Inferior parietal cortex (tissue), 1 donor: ENCODE measurements around the gene CDK14.

Experiments
- DNase-seq: peaks from one replicate; pipeline ENCODE4 v3.0.0-alpha.2; 2016; ENCODE audit errors: extremely low spot score

Gene CDK14

GRCh38 chr7:91045606-91046005, 449.5 kb downstream of the CDK14 start:
- DNase-seq, result no peak

- DNase-seq, result no peak
These were observed 450.4 kb downstream of the CDK14 start for GRCh38 chr7:91046322-91047089.

GRCh38 chr7:91047636-91048035, 451.5 kb downstream of the CDK14 start:
- no peak for DNase-seq

GRCh38 chr7:91050677-91051076, 454.6 kb downstream of the CDK14 start:
- no peak for DNase-seq

- no peak for DNase-seq
These were observed 455.8 kb downstream of the CDK14 start for GRCh38 chr7:91051966-91052365.

DNA sequence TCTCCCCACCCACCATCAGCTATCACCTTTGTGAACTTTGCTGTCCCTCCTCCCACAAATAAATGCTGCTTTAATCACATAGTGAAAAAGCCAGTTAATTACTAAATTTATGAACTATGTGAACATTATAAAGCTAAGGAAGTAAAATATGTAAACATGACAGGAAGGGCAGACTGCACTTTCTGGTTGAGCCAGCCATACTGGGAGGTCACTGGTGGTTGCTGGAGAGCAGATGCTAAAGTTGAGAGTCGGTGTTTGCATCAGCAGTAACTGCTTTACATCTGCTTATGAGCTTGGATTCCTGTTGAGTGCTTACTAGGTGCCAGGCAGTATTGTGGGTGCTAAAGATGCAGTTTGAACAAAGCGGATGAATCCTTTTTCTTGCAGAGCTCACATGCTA, 458.3 kb downstream of the CDK14 start:
- no peak for DNase-seq

- no peak for DNase-seq
These were observed 459.1 kb downstream of the CDK14 start for GRCh38 chr7:91055219-91055618.

GRCh38 chr7:91062713-91063112, 466.6 kb downstream of the CDK14 start:
- no peak for DNase-seq

- DNase-seq, result no peak
These were observed 467.9 kb downstream of the CDK14 start for GRCh38 chr7:91064052-91064451.

DNA sequence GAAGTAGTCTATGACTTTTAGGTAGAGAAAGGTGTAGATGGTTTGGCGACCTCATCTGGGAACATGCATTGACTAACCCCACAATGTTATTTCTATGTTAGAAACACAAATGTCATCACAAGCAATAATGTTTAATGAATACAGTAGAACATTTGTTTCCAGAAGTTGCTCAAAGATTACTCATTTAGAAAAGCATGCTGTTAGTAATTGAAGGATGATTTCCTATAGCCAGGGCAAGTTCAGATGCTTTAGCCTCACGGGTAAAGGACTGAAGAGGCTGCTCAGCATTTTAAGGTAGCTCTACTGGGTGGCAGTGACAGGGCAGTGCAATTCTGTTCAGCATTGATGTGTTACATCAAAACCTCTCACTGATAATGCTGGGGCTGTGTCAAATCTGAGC, 468.8 kb downstream of the CDK14 start:
- DNase-seq, result no peak

- no peak for DNase-seq
These were observed 470.5 kb downstream of the CDK14 start for GRCh38 chr7:91066627-91067026.

DNA sequence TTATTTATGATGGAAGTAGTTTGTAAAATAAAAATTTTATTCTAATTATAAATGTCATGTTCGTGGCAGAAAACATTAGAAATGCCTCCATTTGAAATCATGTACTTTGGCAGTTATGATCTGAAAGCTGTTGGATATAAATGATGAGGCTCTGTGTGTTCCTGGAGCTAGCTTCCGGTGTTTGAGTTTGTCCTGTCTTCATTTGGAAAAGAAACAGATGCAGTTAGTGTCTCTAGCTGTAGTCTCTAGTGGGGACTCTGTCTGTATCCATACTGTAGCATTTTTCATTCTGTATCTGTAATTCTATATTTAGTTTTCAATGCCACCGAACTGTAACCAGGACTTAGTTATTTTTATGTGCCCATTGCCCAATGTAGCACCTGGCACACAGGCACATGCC, 471.1 kb downstream of the CDK14 start:
- no peak for DNase-seq

DNA sequence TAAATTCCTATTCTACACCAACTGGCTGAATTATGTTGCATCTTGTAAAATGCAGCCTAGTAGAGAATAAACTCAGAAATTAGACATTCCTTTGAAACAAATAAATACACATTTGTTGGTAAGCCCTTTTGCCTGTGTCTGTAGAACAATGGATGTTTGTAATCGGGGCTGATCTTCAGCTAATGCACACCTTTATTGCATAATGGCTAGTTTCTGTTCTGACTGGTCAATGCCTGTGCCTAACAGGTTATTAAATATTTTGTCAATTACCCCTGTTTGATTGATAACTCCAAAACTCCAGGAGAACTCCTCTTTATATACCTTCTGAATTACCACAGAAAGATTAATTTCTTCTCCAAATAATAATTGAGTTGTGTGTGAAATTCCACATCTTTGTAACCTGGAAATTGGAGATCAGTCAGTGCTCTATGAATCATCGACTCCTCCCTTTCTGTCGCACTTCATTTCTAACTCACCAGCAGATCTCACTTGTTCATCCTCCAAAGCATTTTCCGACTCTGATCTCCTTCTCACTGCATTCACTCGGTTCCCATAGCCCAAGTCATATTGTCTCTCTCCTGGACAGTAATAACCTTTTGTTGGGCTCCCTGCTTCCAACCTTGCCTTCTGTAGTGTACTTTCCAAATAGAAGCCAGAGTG, 472.1 kb downstream of the CDK14 start:
- DNase-seq, result no peak

DNA sequence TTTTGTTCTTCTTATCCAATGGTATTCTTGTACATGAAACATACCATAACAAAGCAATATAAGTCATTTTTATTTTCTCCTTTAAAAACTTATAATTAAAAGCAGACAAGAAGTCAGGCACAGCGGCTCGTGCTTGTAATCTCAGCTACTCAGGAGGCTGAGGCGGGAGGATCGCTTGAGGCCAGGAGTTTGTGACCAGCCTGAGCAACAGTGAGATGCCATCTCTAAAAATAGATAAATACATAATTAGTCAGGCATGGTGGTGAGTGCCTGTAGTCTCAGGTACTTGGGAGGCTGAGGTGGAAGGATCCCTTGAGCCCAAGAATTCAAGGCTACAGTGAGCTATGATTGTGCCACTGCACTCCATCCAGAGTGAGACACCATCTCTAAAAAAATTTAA, 473.0 kb downstream of the CDK14 start:
- no peak for DNase-seq

DNA sequence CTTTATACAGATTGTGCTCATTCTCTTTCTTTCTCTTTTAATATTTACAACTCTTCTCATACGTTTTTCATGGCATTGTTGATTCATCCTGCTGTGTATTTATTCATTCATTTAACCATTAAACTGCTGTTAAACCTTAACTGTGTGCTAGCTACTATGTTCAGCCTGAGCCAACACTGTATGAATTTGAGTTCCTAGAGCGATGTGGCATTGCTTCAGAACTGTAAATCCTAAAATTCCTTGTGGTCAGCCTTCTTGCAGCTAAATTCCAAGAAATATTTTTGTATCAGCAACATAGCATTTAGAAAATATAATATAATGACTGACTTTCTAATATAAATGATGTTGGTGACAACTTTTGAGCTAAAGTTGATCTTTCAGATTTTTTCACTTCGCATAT, 483.4 kb downstream of the CDK14 start:
- no peak for DNase-seq

DNA sequence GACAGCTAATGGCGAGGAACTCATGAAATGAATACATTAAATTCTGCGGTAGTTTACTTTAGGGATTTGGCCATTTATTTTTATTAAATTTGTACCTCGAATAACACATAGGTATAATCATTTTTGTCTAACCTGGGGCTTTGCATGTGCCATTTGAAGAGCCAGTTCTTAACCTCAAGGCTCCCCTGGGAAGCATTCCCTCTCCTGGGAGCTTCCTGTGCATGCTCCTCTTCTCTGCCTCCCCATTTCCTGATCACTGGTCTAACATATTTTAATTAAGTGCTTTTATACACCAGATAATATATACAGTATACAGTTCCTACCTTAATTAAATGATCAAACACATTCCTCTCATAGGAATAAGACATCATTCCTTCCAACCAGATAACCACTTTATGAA, 484.2 kb downstream of the CDK14 start:
- no peak for DNase-seq

DNA sequence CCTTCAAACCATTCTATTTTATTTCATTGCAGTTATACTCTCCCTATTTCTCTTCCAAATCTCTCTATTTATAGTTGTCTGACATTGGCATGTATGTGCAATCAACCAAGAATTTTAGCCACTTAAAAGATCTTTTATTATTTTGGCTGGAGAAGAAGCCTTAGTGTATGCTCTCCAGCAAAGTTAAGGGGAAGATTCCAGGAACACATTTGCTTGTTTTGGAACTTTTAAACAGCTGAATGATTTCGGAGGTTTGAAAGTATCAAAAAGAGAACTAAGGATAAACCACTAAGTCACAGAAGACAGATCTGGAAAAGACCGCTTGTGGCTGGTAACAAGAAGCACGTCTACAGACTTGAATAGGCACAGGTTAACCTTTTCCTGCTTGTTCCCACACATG, 485.9 kb downstream of the CDK14 start:
- DNase-seq, result no peak

- no peak for DNase-seq
These were observed 486.9 kb downstream of the CDK14 start for GRCh38 chr7:91082852-91083495.

GRCh38 chr7:91083855-91084644, 487.9 kb downstream of the CDK14 start:
- no peak for DNase-seq

DNA sequence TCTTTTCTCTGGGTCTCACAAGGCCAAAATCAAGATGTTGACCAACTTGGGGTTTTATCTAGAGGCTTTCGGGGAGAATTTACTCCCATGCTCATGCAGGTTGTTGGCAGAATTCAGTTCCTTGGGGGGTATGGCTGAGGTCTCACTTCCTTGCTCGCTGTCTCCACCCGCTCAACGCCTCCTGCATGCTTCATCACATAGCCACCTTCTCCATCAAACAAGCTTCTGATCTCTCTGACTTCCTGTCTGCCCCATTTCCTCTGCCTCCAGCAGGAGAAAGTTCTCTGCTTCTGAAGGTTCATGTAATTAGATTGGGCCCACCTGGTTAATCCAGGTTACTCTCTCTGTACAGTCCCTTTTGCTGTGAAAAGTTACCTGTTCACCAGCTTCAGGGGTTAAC, 489.1 kb downstream of the CDK14 start:
- DNase-seq, result no peak

- no peak for DNase-seq
These were observed 490.1 kb downstream of the CDK14 start for GRCh38 chr7:91086200-91086599.

- DNase-seq, result no peak
These were observed 492.0 kb downstream of the CDK14 start for GRCh38 chr7:91088156-91088555.
